ENCODE data around the gene RC3H1.

RC3H1 gene

GRCh38 chr1:173888749-173889148 is 133.4 kb downstream of the RC3H1 start:
- DNase-seq (ENCODE audit: low read depth in 2 of 2, low spot score in 1 of 2) = no peak

GRCh38 chr1:173887627-173888026 is 134.5 kb downstream of the RC3H1 start:
- no peak for DNase-seq (ENCODE audit: low read depth in 2 of 2, low spot score in 1 of 2)

DNA sequence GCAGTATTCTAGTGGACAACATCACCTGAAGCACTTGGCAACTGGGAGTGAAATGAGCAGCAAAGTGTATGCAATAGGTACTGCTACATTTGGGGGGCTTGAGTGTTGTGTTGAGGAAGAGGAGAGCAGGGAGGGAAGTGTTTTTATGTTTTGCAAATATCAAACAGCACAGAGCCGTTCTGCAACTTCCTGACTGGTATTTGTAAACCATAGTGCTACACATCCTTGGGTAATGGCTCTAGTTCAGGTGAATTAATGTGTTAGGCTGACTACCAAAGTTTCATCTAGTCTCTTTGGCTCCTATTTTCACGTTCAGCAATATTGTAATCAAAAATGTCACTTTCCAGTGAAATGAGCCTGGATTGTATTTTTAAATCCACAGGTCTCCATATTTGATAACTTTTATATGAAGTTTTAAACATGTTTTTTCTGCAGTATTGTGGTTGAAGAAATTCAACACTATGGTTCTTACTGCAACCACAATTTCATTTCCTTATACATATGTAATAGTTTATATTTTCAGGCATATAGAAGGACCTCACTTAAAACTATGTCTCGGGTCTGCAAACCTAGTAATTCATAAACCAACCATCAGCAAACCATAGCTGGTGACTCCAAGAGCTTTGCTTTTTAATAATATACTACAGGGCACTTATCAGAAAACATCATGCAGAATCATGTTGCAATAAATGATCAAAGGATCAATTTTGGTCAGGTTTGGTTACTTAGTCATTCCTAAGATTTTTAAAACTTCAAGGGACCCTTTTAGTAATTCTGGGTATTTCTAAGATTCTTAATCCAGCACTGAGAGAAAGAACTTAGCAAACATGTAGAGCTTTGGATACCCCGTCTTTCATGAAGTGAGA is 135.2 kb downstream of the RC3H1 start:
- DNase-seq (ENCODE audit: low read depth in 2 of 2, low spot score in 1 of 2) = no peak

DNA sequence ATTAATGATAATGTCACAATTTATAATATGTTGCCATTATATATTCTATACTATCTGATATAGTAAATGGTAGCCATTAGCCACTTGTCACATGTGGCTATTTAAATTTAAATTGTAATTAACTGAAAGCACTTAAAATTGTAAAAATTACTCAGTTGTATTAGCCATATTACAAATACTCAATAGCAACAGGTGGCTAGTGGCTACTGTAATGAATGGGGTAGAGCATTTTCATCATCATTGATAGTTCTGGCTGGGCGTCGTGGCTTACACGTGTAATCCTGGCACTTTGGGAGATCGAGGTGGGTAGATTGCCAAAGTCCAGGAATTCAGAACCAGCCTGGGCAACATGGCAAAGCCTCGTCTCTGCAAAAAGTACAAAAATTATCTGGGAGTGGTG is 137.5 kb downstream of the RC3H1 start:
- no peak for DNase-seq (ENCODE audit: low read depth in 2 of 2, low spot score in 1 of 2)
